ENCODE results near the gene RGS9BP. TPM values are rescaled to one million over a fixed set of nuclear protein-coding genes. Genes with fewer than 3 reads are reported as not detected.
"Not testable (repeated sequence)": the region's sequence is repeated elsewhere in the genome, so short reads cannot be mapped to it uniquely, and the experiment has no call there.

The RGS9BP gene
- total and polyA plus RNA-seq, 2 experiments from 2014 or later: 0.08 to 0.22 TPM

DNA sequence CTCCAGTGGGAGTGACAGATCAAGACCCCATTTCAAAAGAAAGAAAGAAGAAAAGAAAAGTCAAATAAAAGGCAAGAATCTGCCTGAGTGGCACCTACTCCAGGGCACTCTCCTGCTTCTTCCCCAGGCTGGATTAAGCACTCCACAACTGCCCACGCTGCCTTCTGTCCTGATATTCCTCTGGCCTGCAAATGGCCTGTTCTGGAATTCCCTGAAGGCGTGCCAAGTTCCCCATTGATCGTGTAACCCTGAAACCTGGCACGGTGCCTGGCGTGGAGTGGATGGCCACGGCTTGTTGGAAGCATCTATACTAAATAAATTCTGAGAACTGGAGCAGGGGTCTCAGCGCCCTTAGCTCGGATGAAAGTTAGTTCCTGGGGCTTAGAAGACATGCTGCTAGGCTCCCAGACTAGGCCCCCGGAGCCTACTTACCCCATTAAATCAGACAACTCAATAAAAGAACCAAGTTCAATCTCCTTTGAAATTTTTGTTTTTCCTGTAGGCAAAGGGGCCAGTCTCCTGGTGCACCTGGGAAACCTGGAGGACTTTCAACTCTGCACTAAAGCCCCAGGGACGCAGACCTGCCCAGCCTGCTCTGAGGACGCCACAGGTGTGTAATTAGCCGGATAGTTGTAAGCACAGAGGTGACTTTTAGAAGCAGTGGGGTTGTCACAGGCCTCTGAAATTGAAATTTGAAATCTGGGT is 22.6 kb upstream of the RGS9BP start:
- WGBS, 2 experiments (ENCODE audit: low coverage in 1 of 2, low lambda C conversion rate in 2 of 2, missing lambda C conversion rate in 2 of 2): 89 to 92% methylated on average over 12 of the region's 12 CpGs
- no peaks in the 10 kb centered on the region for H3K9me3 ChIP-seq (ENCODE audit: low read depth)
- DNase-seq: no peak
- no peak overlapping the region for H2AFZ ChIP-seq
- no peak overlapping the region for H3K4me3 ChIP-seq
- no peak overlapping the region for H3K9ac ChIP-seq
- H3K4me2 ChIP-seq (ENCODE audit: unreplicated experiment): no peak overlapping the region
- peaks cover 43% of the 10 kb centered on the region; the same call in 1 of the 2 replicates for H3K79me2 ChIP-seq (ENCODE audit: insufficient read depth)
- no peaks in the 10 kb centered on the region for H3K4me1 ChIP-seq (ENCODE audit: insufficient read depth)
- no peaks in the 10 kb centered on the region for H4K20me1 ChIP-seq (ENCODE audit: insufficient read depth)
- in situ Hi-C loops (cut with MboI): no loop called here
- H3F3A ChIP-seq (ENCODE audit: insufficient read depth): no peaks in the 10 kb centered on the region
- no peaks in the 10 kb centered on the region for H3K9me2 ChIP-seq (ENCODE audit: insufficient read depth)
- no peak for TF ChIP-seq EZH2 (IDR thresholded peaks at IDR 0.05; ENCODE audit: insufficient read depth, poor library complexity, severe bottlenecking)
- TF ChIP-seq EZH2phosphoT487 (IDR thresholded peaks at IDR 0.05; ENCODE audit: insufficient read depth, low read depth): no peak
- peaks cover 10% of the 10 kb centered on the region; the same call in 1 of the 2 replicates for H3K36me3 ChIP-seq (ENCODE audit: low read depth)
- H3K27me3 ChIP-seq (replicated peaks; ENCODE audit: insufficient read depth): no peaks in the 10 kb centered on the region
- no peak overlapping the region for H3K27ac ChIP-seq

DNA sequence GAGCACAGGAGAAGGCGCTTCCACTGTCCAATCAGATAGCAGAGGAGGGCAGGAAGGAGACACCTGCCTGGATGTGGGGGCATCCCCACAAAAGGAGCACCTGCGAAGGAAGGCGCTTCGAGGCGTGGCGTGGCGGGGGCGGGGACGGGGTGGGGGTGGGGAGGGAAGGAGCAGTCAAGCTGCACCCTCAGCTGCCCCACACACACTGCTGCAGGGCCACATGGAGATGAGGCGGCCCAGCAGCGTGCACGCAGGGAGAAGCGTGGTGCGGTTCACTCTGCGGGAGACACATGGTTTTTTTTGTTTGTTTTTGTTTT is 22.1 kb upstream of the RGS9BP start:
- WGBS, 2 experiments (ENCODE audit: low coverage in 1 of 2, low lambda C conversion rate in 2 of 2, missing lambda C conversion rate in 2 of 2): 97 to 98% methylated on average over 5 to 15 of the region's 15 CpGs
- peaks cover 49% of the 10 kb centered on the region for H3K79me2 ChIP-seq (ENCODE audit: insufficient read depth)
- DNase-seq: no peak
- no peaks in the 10 kb centered on the region for H3K4me1 ChIP-seq (ENCODE audit: insufficient read depth)
- TF ChIP-seq EZH2 (IDR thresholded peaks at IDR 0.05; ENCODE audit: insufficient read depth, poor library complexity, severe bottlenecking) (no peak), EZH2phosphoT487 (IDR thresholded peaks at IDR 0.05; ENCODE audit: insufficient read depth, low read depth) (no peak)
- no peak overlapping the region for H2AFZ ChIP-seq
- H3K9me2 ChIP-seq (ENCODE audit: insufficient read depth): no peaks in the 10 kb centered on the region
- H3F3A ChIP-seq (ENCODE audit: insufficient read depth): no peaks in the 10 kb centered on the region
- no peak overlapping the region for H3K27ac ChIP-seq
- no peaks in the 10 kb centered on the region for H4K20me1 ChIP-seq (ENCODE audit: insufficient read depth)
- in situ Hi-C loops (cut with MboI): no loop called here
- H3K4me2 ChIP-seq (ENCODE audit: unreplicated experiment): no peak overlapping the region
- H3K27me3 ChIP-seq (replicated peaks; ENCODE audit: insufficient read depth): no peaks in the 10 kb centered on the region
- no peak overlapping the region for H3K4me3 ChIP-seq
- H3K9me3 ChIP-seq (ENCODE audit: low read depth): no peaks in the 10 kb centered on the region
- H3K36me3 ChIP-seq (ENCODE audit: low read depth): 0 out of 2 replicates have a peak, but pooled peaks cover 7% of the 10 kb centered on the region
- no peak overlapping the region for H3K9ac ChIP-seq

DNA sequence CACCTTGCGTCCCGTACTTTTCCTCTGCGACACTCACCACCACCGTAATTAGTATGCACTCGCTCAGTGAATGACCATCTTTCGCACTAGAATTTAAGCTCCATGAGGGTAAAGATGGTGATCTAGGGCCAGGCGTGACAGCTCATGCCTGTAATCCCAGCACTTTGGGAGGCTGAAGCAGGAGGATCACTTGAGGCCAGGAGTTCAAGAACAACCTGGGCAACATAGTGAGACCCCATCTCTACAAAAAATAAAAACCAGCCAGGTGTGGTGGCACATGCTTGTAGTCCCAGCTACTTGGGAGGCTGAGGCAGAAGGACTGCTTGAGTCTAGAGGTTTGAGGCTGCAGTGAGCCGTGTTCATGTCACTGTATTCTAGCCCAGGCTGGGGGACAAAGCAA is 19.3 kb upstream of the RGS9BP start:
- H3F3A ChIP-seq (ENCODE audit: insufficient read depth); DNase-seq; H3K4me3 ChIP-seq; H3K9me3 ChIP-seq (ENCODE audit: low read depth); H3K36me3 ChIP-seq (ENCODE audit: low read depth); in situ Hi-C loops (cut with MboI); H3K27ac ChIP-seq; H3K9me2 ChIP-seq (ENCODE audit: insufficient read depth); H3K4me2 ChIP-seq (ENCODE audit: unreplicated experiment); H4K20me1 ChIP-seq (ENCODE audit: insufficient read depth); H2AFZ ChIP-seq; H3K27me3 ChIP-seq (replicated peaks; ENCODE audit: insufficient read depth); H3K4me1 ChIP-seq (ENCODE audit: insufficient read depth); H3K9ac ChIP-seq: not testable (repeated sequence)
- peaks cover 70% of the 10 kb centered on the region for H3K79me2 ChIP-seq (ENCODE audit: insufficient read depth)
- WGBS, 2 experiments (ENCODE audit: low coverage in 1 of 2, low lambda C conversion rate in 2 of 2, missing lambda C conversion rate in 2 of 2): 95 to 100% methylated on average over 8 of the region's 8 CpGs

DNA sequence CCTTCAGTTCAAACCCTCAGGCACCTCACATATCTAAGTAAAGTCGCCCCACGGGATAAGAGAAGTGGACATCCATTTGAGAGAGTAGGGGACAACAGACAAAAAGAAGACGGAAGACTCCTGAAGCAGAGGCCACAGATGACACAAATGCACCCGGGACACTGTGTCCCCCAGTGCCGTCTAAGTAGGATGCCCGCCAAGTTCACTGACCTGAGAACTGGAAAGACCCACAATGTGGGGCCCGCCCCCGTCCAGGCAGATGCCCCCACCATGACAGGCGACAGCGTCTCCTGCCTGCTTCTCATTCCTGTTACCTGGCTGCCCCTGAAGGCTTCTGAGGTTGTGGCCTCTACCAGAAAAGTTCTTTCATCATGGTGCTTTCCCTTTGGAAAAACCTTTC is 17.6 kb upstream of the RGS9BP start:
- DNase-seq: no peak
- WGBS, 2 experiments (ENCODE audit: low coverage in 1 of 2, low lambda C conversion rate in 2 of 2, missing lambda C conversion rate in 2 of 2): 97 to 99% methylated on average over 10 of the region's 10 CpGs
- peaks cover 78% of the 10 kb centered on the region for H3K79me2 ChIP-seq (ENCODE audit: insufficient read depth)
- no peak overlapping the region for H2AFZ ChIP-seq
- in situ Hi-C loops (cut with MboI): no loop called here
- H3K9me3 ChIP-seq (ENCODE audit: low read depth): no peaks in the 10 kb centered on the region
- H3K4me2 ChIP-seq (ENCODE audit: unreplicated experiment): no peak overlapping the region
- no peak overlapping the region for H3K27ac ChIP-seq
- H3K4me3 ChIP-seq: no peak overlapping the region
- no peak overlapping the region for H3K9ac ChIP-seq
- no peaks in the 10 kb centered on the region for H3K9me2 ChIP-seq (ENCODE audit: insufficient read depth)
- peaks cover 8% of the 10 kb centered on the region for H3K4me1 ChIP-seq (ENCODE audit: insufficient read depth)
- H3K27me3 ChIP-seq (replicated peaks; ENCODE audit: insufficient read depth): no peaks in the 10 kb centered on the region
- TF ChIP-seq EZH2phosphoT487 (IDR thresholded peaks at IDR 0.05; ENCODE audit: insufficient read depth, low read depth) (no peak), EZH2 (IDR thresholded peaks at IDR 0.05; ENCODE audit: insufficient read depth, poor library complexity, severe bottlenecking) (no peak)
- H4K20me1 ChIP-seq (ENCODE audit: insufficient read depth): no peaks in the 10 kb centered on the region
- no peaks in the 10 kb centered on the region for H3F3A ChIP-seq (ENCODE audit: insufficient read depth)
- H3K36me3 ChIP-seq (ENCODE audit: low read depth): no peaks in the 10 kb centered on the region

DNA sequence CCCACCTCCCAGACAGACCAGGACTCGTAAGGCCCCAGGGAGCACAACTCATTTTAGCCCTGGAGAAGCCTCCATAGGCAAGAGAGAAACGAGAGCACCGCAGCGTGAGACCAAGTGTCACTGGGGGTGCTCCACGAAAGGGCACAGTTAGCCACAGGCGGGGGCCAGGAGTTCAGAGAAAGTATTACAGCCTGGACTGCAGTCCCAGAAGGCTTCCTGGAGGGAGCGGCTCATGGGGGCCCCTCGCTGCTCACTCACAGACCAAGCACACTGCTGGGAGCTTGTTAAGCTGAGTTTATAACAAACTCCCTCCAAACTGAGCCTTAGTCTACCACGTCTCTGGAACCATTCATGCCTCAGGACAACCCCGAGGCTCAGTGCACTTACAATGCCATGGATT is 17.1 kb upstream of the RGS9BP start:
- H2AFZ ChIP-seq: no peak overlapping the region
- H3K27ac ChIP-seq: no peak overlapping the region
- no peak overlapping the region for H3K4me3 ChIP-seq
- no peak for DNase-seq
- in situ Hi-C loops (cut with MboI): no loop called here
- WGBS, 2 experiments (ENCODE audit: low coverage in 1 of 2, low lambda C conversion rate in 2 of 2, missing lambda C conversion rate in 2 of 2): 75 to 78% methylated on average over 10 of the region's 10 CpGs
- H3K4me1 ChIP-seq (ENCODE audit: insufficient read depth): peaks cover 8% of the 10 kb centered on the region
- no peaks in the 10 kb centered on the region for H3K9me2 ChIP-seq (ENCODE audit: insufficient read depth)
- H3K9me3 ChIP-seq (ENCODE audit: low read depth): no peaks in the 10 kb centered on the region
- no peak overlapping the region for H3K4me2 ChIP-seq (ENCODE audit: unreplicated experiment)
- H3K27me3 ChIP-seq (replicated peaks; ENCODE audit: insufficient read depth): no peaks in the 10 kb centered on the region
- no peaks in the 10 kb centered on the region for H4K20me1 ChIP-seq (ENCODE audit: insufficient read depth)
- peaks cover 82% of the 10 kb centered on the region for H3K79me2 ChIP-seq (ENCODE audit: insufficient read depth)
- TF ChIP-seq EZH2phosphoT487 (IDR thresholded peaks at IDR 0.05; ENCODE audit: insufficient read depth, low read depth) (no peak), EZH2 (IDR thresholded peaks at IDR 0.05; ENCODE audit: insufficient read depth, poor library complexity, severe bottlenecking) (no peak)
- no peak overlapping the region for H3K9ac ChIP-seq
- H3K36me3 ChIP-seq (ENCODE audit: low read depth): no peaks in the 10 kb centered on the region
- H3F3A ChIP-seq (ENCODE audit: insufficient read depth): no peaks in the 10 kb centered on the region
